Caco-2 (cell line): ENCODE measurements around the gene PEX5. TPM values are rescaled to one million over a fixed set of nuclear protein-coding genes. Genes with fewer than 3 reads are reported as not detected.

ENCODE experiments used
- BruUV-seq: library from RNA; stranded (reverse); fragments of 400-500 nt; replicated peaks from 2 replicates; lab custom pipeline; 2021; lab: Mats Ljungman, UMichigan
- CTCF ChIA-PET: fragments of 300-600 bp; sonication (Branson Sonifier 250); formaldehyde crosslinking; loops from one replicate; lab custom pipeline; 2022; ENCODE audit warnings: antibody characterized with exemption; lab: Charles Lee
- POLR2A ChIA-PET: fragments of 300-600 bp; sonication (Branson Sonifier 250); formaldehyde crosslinking; loops from one replicate; lab custom pipeline; 2022; ENCODE audit warnings: antibody characterized with exemption; lab: Charles Lee
- DNase-seq, 2 experiments: peaks; one replicate each; pipeline versions ENCODE4 v3.0.0 to v3.0.0-alpha.2; 2020 to 2022
- H3K27me3 ChIP-seq: replicated peaks from 2 replicates; pipeline ENCODE4 v1.6.0; 2011; ENCODE audit warnings: low read length; ENCODE audit not compliant: control insufficient read depth, insufficient read depth
- H3K36me3 ChIP-seq: 2 replicates; pipeline ENCODE4 v1.5.1; 2011; ENCODE audit warnings: low read length; ENCODE audit not compliant: control insufficient read depth, insufficient read depth
- H3K4me1 ChIP-seq: fragments of 250-450 bp; sonication (Bioruptor Pico); 2 replicates; pipeline ENCODE4 v1.5.1; 2020; ENCODE audit warnings: mild to moderate bottlenecking
- H3K4me3 ChIP-seq: 2 replicates; pipeline ENCODE4 v1.5.1; 2011; ENCODE audit warnings: low read depth, mild to moderate bottlenecking, control low read depth, low read length
- H3K9me3 ChIP-seq: fragments of 250-450 bp; sonication (Bioruptor Pico); 2 replicates; pipeline ENCODE4 v1.5.1; 2020; ENCODE audit warnings: mild to moderate bottlenecking, moderate library complexity
- H3K27ac Mint-ChIP-seq: one replicate; pipeline ENCODE4 v1.8.0; 2022; ENCODE audit warnings: mixed read lengths; ENCODE audit not compliant: unreplicated experiment
- H3K27me3 Mint-ChIP-seq: one replicate; pipeline ENCODE4 v1.8.0; 2022; ENCODE audit warnings: mixed read lengths; ENCODE audit not compliant: insufficient read depth, unreplicated experiment
- H3K36me3 Mint-ChIP-seq: one replicate; pipeline ENCODE4 v1.8.0; 2022; ENCODE audit warnings: mild to moderate bottlenecking, mixed read lengths; ENCODE audit not compliant: insufficient read depth, unreplicated experiment
- H3K4me1 Mint-ChIP-seq: one replicate; pipeline ENCODE4 v1.8.0; 2022; ENCODE audit warnings: low read depth, mixed read lengths; ENCODE audit not compliant: unreplicated experiment
- H3K4me3 Mint-ChIP-seq: one replicate; pipeline ENCODE4 v1.8.0; 2022; ENCODE audit warnings: mild to moderate bottlenecking, moderate library complexity, mixed read lengths; ENCODE audit not compliant: unreplicated experiment
- H3K9me3 Mint-ChIP-seq: one replicate; pipeline ENCODE4 v1.8.0; 2022; ENCODE audit warnings: mixed read lengths; ENCODE audit not compliant: unreplicated experiment
- intact Hi-C: fragments of 100-400 bp; cut with micrococcal nuclease; formaldehyde crosslinking; loops from one replicate; pipeline ENCODE4 v1.10.0; 2022; ENCODE audit not compliant: unreplicated experiment
- total RNA-seq: library from RNA; stranded (reverse); gene quantifications from 2 replicates; pipeline ENCODE4 v1.2.3, GENCODE V29; 2022
- TF ChIP-seq, protein P1 (sequence below), 2 experiments: fragments of 200-600 bp in 1 of 2; IDR thresholded peaks; 1 replicate in 1 of 2; 2 replicates in 1 of 2; pipeline versions ENCODE4 v1.5.1 to v1.8.0; 2011 to 2022; ENCODE audit warnings: antibody characterized with exemption in 1 of 2, control low read depth in 1 of 2, inconsistent platforms in 1 of 2, low read depth in 1 of 2, low read length in 1 of 2, mild to moderate bottlenecking in 1 of 2, moderate library complexity in 1 of 2; ENCODE audit not compliant: insufficient read depth in 1 of 2, severe bottlenecking in 1 of 2, unreplicated experiment in 1 of 2

The PEX5 gene
- total RNA-seq, 1 experiment from 2014 or later: 74.5 TPM

DNA sequence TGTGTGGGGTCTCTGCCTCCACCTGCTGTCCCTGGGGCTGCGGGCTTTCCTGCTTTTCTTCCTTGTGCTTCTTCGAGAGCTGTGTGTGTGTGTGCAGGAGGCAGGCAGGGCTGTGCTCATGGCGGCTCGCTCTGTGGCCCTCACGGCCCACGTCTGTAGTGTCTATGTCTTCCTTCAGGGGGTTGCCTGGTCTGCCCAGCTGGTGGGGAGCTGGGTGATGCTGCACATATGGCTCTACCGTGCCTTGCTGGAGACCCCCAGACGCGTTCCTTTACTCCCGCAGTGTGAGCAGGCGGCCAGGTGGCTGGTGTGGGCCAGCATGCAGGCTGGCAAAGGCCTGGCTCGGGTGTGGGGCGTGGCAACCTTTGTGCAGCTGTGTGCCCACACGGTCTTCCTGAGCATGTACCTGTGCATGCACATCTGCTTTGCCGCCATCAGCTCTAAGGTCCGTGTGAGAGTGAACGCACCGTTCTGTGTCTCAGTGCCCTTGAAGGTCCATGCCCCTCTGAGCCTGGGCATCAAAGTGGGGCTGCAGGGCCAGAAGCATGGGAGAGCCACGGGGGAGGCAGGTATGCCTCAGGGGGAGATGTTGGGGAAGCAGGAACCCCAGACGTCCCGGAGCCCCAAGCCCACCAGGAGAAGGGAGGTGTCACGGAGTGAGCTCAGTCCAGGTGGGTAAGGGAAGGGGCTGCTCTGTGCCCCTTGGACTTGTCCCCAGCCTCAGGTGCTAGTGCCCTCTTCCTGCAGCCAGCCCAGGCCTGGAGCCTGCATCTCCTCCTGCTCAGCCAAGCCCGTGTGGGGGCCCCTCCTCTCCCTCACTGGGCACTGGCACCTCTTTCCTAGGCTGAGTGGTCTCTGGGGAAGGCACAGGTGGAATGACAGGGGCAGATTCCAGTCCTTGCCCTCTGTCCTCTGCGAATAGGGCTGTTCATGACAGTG, 33.0 kb upstream of the PEX5 start:
- H3K4me1 ChIP-seq: no peaks in the 10 kb centered on the region
- TF ChIP-seq, protein P1, sequence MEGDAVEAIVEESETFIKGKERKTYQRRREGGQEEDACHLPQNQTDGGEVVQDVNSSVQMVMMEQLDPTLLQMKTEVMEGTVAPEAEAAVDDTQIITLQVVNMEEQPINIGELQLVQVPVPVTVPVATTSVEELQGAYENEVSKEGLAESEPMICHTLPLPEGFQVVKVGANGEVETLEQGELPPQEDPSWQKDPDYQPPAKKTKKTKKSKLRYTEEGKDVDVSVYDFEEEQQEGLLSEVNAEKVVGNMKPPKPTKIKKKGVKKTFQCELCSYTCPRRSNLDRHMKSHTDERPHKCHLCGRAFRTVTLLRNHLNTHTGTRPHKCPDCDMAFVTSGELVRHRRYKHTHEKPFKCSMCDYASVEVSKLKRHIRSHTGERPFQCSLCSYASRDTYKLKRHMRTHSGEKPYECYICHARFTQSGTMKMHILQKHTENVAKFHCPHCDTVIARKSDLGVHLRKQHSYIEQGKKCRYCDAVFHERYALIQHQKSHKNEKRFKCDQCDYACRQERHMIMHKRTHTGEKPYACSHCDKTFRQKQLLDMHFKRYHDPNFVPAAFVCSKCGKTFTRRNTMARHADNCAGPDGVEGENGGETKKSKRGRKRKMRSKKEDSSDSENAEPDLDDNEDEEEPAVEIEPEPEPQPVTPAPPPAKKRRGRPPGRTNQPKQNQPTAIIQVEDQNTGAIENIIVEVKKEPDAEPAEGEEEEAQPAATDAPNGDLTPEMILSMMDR (IDR thresholded peaks at IDR 0.05; ENCODE audit: insufficient read depth in 1 of 2, low read depth in 1 of 2, low read length in 1 of 2, severe bottlenecking in 1 of 2, unreplicated experiment in 1 of 2): no peak
- H3K4me3 ChIP-seq: no peak overlapping the region
- Mint-ChIP-seq H3K4me3 (no peak overlapping the region), H3K9me3 (no peaks in the 10 kb centered on the region), H3K4me1 (no peaks in the 10 kb centered on the region), H3K27me3 (no peaks in the 10 kb centered on the region), H3K36me3 (no peaks in the 10 kb centered on the region), H3K27ac (no peak overlapping the region)
- H3K27me3 ChIP-seq: no peaks in the 10 kb centered on the region
- intact Hi-C loops: no loop called here
- ChIA-PET POLR2A (interaction anchor here (0.6 kb wide), 1 partner anchor 78 kb away, joined by 11 read pairs; no protein-coding TSS in a partner anchor), CTCF (interaction anchor here (1.3 kb wide), 2 partner anchors 16 to 38 kb away, joined by 3 to 4 read pairs; no protein-coding TSS in a partner anchor)
- peaks cover 2% of the 10 kb centered on the region; the same call in 1 of the 2 replicates for H3K36me3 ChIP-seq
- DNase-seq: no peak
- H3K9me3 ChIP-seq: no peaks in the 10 kb centered on the region
- BruUV-seq: no TSS peak

DNA sequence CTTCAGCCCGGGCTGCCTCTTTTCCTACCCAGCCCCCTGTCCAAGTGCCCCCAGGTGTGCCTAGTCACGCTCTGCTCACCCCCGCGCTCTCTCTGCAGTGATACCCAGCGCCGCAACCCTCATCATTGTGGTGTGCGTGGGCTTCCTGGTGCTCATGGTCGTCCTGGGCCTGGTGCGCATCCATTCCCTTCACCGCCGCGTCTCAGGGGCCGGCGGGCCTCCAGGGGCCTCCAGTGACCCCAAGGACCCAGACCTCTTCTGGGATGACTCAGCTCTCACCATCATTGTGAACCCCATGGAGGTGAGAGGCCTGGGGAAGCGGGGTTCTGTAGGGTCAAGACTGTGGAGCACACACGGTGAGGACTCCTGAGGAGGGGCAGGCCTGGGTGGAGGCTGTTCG, 32.1 kb upstream of the PEX5 start:
- POLR2A ChIA-PET: no interaction called here
- no peak overlapping the region for H3K4me3 ChIP-seq
- H3K9me3 ChIP-seq: no peaks in the 10 kb centered on the region
- CTCF ChIA-PET: interaction anchor here (1.3 kb wide), 2 partner anchors 17 to 37 kb away, joined by 3 to 4 read pairs; no protein-coding TSS in a partner anchor
- Mint-ChIP-seq H3K4me3 (no peak overlapping the region), H3K27me3 (no peaks in the 10 kb centered on the region), H3K9me3 (no peaks in the 10 kb centered on the region), H3K4me1 (peaks cover under 1% of the 10 kb centered on the region), H3K36me3 (peaks cover 2% of the 10 kb centered on the region), H3K27ac (no peak overlapping the region)
- peaks cover 2% of the 10 kb centered on the region; the same call in 1 of the 2 replicates for H3K36me3 ChIP-seq
- TF ChIP-seq, protein P1 (IDR thresholded peaks at IDR 0.05; ENCODE audit: insufficient read depth in 1 of 2, low read depth in 1 of 2, low read length in 1 of 2, severe bottlenecking in 1 of 2, unreplicated experiment in 1 of 2): no peak
- H3K27me3 ChIP-seq: no peaks in the 10 kb centered on the region
- BruUV-seq: no TSS peak
- DNase-seq: no peak
- intact Hi-C loops: no loop called here
- no peaks in the 10 kb centered on the region for H3K4me1 ChIP-seq

DNA sequence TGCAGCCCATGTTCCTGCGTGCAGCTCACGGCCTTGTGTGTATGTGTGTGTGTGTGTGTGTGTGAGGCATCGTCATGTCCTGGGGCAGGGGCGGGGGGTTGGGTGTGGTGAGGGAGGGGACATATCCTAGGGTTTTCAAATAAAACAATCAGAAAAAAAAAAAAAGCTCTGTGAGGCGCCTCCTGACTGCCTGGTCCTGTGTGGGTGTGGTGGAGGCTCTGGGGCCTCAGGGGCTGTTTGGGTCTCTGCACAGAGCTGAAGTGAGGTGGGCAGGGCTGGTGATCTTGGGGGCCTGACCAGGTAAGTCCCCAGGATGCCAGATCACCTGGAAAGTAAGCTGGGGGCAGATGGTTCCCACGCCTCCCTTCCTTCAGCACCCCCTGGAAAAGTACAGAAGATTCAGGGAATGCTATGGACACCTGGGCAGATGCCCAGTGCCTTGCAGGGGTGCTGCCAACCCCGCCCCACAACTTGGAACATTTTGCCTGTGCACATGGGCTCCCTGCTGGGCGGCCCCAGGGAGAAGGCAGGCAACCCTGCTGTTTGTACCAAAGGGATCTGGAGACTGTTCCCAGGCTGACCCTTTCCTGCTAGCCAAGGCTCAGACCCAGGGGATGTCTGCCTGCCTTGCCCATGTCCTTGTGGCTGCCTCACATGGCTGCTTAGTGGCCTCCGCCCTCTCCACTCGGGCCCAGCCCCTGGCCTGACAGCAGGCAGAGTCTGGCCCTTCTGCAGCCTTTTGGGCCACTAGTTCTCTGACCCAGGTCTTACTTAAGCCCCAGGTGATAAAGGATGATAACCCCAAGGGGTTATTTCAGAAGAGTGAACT, 30.5 kb upstream of the PEX5 start:
- intact Hi-C loops: no loop called here
- Mint-ChIP-seq H3K27me3 (peaks cover 4% of the 10 kb centered on the region), H3K27ac (no peak overlapping the region), H3K36me3 (peaks cover 8% of the 10 kb centered on the region), H3K4me1 (peaks cover 7% of the 10 kb centered on the region), H3K9me3 (no peaks in the 10 kb centered on the region), H3K4me3 (no peak overlapping the region)
- ChIA-PET POLR2A (no interaction called here), CTCF (interaction anchor here (0.6 kb wide), 2 partner anchors 12 to 18 kb away, joined by 3 read pairs; no protein-coding TSS in a partner anchor)
- no peak for DNase-seq
- TF ChIP-seq, protein P1 (IDR thresholded peaks at IDR 0.05; ENCODE audit: insufficient read depth in 1 of 2, low read depth in 1 of 2, low read length in 1 of 2, severe bottlenecking in 1 of 2, unreplicated experiment in 1 of 2): no peak
- no TSS peak for BruUV-seq
- H3K4me1 ChIP-seq: no peaks in the 10 kb centered on the region
- H3K4me3 ChIP-seq: no peak overlapping the region
- H3K27me3 ChIP-seq: no peaks in the 10 kb centered on the region
- peaks cover 13% of the 10 kb centered on the region; the same call in 1 of the 2 replicates for H3K9me3 ChIP-seq
- H3K36me3 ChIP-seq: no peaks in the 10 kb centered on the region; the same call in 1 of the 2 replicates
